ENCODE results near the gene CACNA1H.

GRCh38 chr16:1204933-1205332 lies 52.0 kb downstream of the CACNA1H start:
- TF ChIP-seq FOS (IDR thresholded peaks at IDR 0.05; ENCODE audit: low read depth, low read length) (no peak), POLR2A (IDR thresholded peaks at IDR 0.05; ENCODE audit: low read depth, low read length) (no peak), CEBPB (IDR thresholded peaks at IDR 0.05; ENCODE audit: low read depth, low read length) (no peak), MXI1 (IDR thresholded peaks at IDR 0.05; ENCODE audit: borderline replicate concordance, low read depth, low read length) (no peak), RAD21 (IDR thresholded peaks at IDR 0.05; ENCODE audit: low read length) (no peak), RFX5 (IDR thresholded peaks at IDR 0.05; ENCODE audit: low read depth, low read length) (no peak), MAZ (IDR thresholded peaks at IDR 0.05; ENCODE audit: borderline replicate concordance, low read depth, low read length) (no peak), RCOR1 (IDR thresholded peaks at IDR 0.05; ENCODE audit: insufficient replicate concordance, low read length) (no peak), BHLHE40 (IDR thresholded peaks at IDR 0.05; ENCODE audit: low read depth, low read length) (no peak), MAFK (IDR thresholded peaks at IDR 0.05; ENCODE audit: low read depth, low read length) (no peak), CHD1 (IDR thresholded peaks at IDR 0.05; ENCODE audit: low read depth, low read length) (no peak), SMC3 (IDR thresholded peaks at IDR 0.05; ENCODE audit: low read depth, low read length) (no peak)
- TF ChIP-seq, protein P1, sequence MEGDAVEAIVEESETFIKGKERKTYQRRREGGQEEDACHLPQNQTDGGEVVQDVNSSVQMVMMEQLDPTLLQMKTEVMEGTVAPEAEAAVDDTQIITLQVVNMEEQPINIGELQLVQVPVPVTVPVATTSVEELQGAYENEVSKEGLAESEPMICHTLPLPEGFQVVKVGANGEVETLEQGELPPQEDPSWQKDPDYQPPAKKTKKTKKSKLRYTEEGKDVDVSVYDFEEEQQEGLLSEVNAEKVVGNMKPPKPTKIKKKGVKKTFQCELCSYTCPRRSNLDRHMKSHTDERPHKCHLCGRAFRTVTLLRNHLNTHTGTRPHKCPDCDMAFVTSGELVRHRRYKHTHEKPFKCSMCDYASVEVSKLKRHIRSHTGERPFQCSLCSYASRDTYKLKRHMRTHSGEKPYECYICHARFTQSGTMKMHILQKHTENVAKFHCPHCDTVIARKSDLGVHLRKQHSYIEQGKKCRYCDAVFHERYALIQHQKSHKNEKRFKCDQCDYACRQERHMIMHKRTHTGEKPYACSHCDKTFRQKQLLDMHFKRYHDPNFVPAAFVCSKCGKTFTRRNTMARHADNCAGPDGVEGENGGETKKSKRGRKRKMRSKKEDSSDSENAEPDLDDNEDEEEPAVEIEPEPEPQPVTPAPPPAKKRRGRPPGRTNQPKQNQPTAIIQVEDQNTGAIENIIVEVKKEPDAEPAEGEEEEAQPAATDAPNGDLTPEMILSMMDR (conservative IDR thresholded peaks at IDR 0.05; ENCODE audit: low read depth, low read length) = no peak
- TF ChIP-seq, protein P2, sequence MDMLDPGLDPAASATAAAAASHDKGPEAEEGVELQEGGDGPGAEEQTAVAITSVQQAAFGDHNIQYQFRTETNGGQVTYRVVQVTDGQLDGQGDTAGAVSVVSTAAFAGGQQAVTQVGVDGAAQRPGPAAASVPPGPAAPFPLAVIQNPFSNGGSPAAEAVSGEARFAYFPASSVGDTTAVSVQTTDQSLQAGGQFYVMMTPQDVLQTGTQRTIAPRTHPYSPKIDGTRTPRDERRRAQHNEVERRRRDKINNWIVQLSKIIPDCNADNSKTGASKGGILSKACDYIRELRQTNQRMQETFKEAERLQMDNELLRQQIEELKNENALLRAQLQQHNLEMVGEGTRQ (IDR thresholded peaks at IDR 0.05; ENCODE audit: low read depth, low read length) = no peak
